CD4-positive, alpha-beta T cell (primary cell): ENCODE measurements around the gene ADRB2. TPM values are rescaled to one million over a fixed set of nuclear protein-coding genes. Genes with fewer than 3 reads are reported as not detected.

Experiments used
- ATAC-seq: fragments of 200-7000 bp; cut with Tn5 transposase; one replicate; pipeline ENCODE4 v1.10.0; 2022; ENCODE audit warnings: mild to moderate bottlenecking; ENCODE audit not compliant: poor library complexity
- CTCF ChIA-PET: fragments of 350-600 bp; sonication (Branson Sonifier 250); formaldehyde crosslinking; loops from one replicate; lab custom pipeline; 2021; ENCODE audit warnings: antibody characterized with exemption, inconsistent platforms; lab: Charles Lee
- POLR2A ChIA-PET: fragments of 350-600 bp; sonication (Branson Sonifier 250); formaldehyde crosslinking; loops from one replicate; lab custom pipeline; 2021; ENCODE audit warnings: antibody characterized with exemption, inconsistent platforms; lab: Charles Lee
- DNase-seq, 14 experiments: peaks; one replicate each; pipeline ENCODE4 v3.0.0-alpha.2; 2013 to 2020; ENCODE audit warnings: mixed read lengths in 2 of 14
- H3K27ac ChIP-seq, 2 donors: one replicate each; pipeline versions ENCODE4 v1.5.1 to v1.7.0; 2013; ENCODE audit warnings: low read length in 2 of 2, low read depth in 1 of 2, mild to moderate bottlenecking in 1 of 2
- H3K27me3 ChIP-seq, 2 experiments: 1 replicate in 1 of 2; 2 replicates in 1 of 2; pipeline versions ENCODE4 v1.6.1 to v1.7.0; 2013; ENCODE audit warnings: low read length in 2 of 2, control low read depth in 1 of 2, mild to moderate bottlenecking in 1 of 2, moderate library complexity in 1 of 2; ENCODE audit not compliant: insufficient read depth in 2 of 2, control insufficient read depth in 1 of 2
- H3K36me3 ChIP-seq: one replicate; pipeline ENCODE4 v1.6.1; 2013; ENCODE audit warnings: low read length, control low read depth; ENCODE audit not compliant: insufficient read depth
- H3K4me1 ChIP-seq: one replicate; pipeline ENCODE4 v1.6.1; 2013; ENCODE audit warnings: low read length, control low read depth; ENCODE audit not compliant: insufficient read depth
- H3K4me3 ChIP-seq: one replicate; pipeline ENCODE4 v1.5.1; 2013; ENCODE audit warnings: mild to moderate bottlenecking, low read length, moderate library complexity
- H3K9me3 ChIP-seq, 2 experiments: 1 replicate in 1 of 2; 2 replicates in 1 of 2; pipeline versions ENCODE4 v1.6.1 to v1.7.0; 2013; ENCODE audit warnings: low read length in 2 of 2, mild to moderate bottlenecking in 2 of 2, control low read depth in 1 of 2, moderate library complexity in 1 of 2; ENCODE audit not compliant: control insufficient read depth in 1 of 2, insufficient read depth in 1 of 2
- H3K27ac Mint-ChIP-seq: one replicate; pipeline ENCODE4 v1.8.0; 2020; ENCODE audit warnings: mixed read lengths
- H3K27me3 Mint-ChIP-seq: one replicate; pipeline ENCODE4 v1.8.0; 2021; ENCODE audit warnings: mixed read lengths
- H3K36me3 Mint-ChIP-seq: one replicate; pipeline ENCODE4 v1.8.0; 2021; ENCODE audit warnings: low read depth, mixed read lengths
- H3K4me1 Mint-ChIP-seq: one replicate; pipeline ENCODE4 v1.8.0; 2021; ENCODE audit warnings: low read depth, mixed read lengths
- H3K4me3 Mint-ChIP-seq: one replicate; pipeline ENCODE4 v1.8.0; 2020; ENCODE audit warnings: mild to moderate bottlenecking, mixed read lengths
- H3K9me3 Mint-ChIP-seq: one replicate; pipeline ENCODE4 v1.8.0; 2020; ENCODE audit warnings: mixed read lengths
- CTCF ChIP-seq: fragments of 200-600 bp; IDR thresholded peaks from one replicate; pipeline ENCODE4 v1.8.0; 2022; ENCODE audit warnings: antibody characterized with exemption, mild to moderate bottlenecking
- intact Hi-C, 2 experiments: fragments of 100-400 bp; cut with DNase I in 1 of 2; cut with micrococcal nuclease in 1 of 2; formaldehyde crosslinking; loops; one replicate each; pipeline versions ENCODE4 v1.15.1 to v1.9.0; 2023 to 2025; cut with DNase I, micrococcal nuclease
- total RNA-seq, 174 experiments: library from RNA in 2 of 174; stranded (reverse) in 2 of 174; gene quantifications; one replicate each; pipeline ENCODE4 v1.2.3 and lab custom pipeline; 2021 to 2026

Gene ADRB2
- total RNA-seq, 2 experiments from 2014 or later, result 1.2 to 1.6 TPM

DNA sequence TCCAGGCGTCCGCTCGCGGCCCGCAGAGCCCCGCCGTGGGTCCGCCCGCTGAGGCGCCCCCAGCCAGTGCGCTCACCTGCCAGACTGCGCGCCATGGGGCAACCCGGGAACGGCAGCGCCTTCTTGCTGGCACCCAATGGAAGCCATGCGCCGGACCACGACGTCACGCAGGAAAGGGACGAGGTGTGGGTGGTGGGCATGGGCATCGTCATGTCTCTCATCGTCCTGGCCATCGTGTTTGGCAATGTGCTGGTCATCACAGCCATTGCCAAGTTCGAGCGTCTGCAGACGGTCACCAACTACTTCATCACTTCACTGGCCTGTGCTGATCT is 294 bp downstream of the ADRB2 start:
- H3K4me3 Mint-ChIP-seq, result peak overlapping the region; percentile 84
- H3K9me3 Mint-ChIP-seq, result no peaks in the 10 kb centered on the region
- Histone ChIP-seq H3K36me3 (no peaks in the 10 kb centered on the region), H3K4me3 (peak overlapping the region; percentile 88), H3K4me1 (peaks cover 26% of the 10 kb centered on the region), H3K27ac (no peak overlapping the region), H3K9me3 (no peaks in the 10 kb centered on the region), H3K27me3 (no peaks in the 10 kb centered on the region)
- intact Hi-C loops, result loop anchor here (5.0 to 10.0 kb wide), 5 partner anchors 94 to 728 kb away; partner anchors contain the start of genes CSNK1A1 (in 1 of the 2) and FBXO38 (in 1 of the 2)
- peak in 1 of 14 experiments; percentile 7 for DNase-seq
- H3K36me3 Mint-ChIP-seq, result no peaks in the 10 kb centered on the region
- no peak for TF ChIP-seq CTCF
- H3K27ac Mint-ChIP-seq, result peak overlapping the region; percentile 32
- H3K4me1 Mint-ChIP-seq, result peaks cover 30% of the 10 kb centered on the region
- ChIA-PET POLR2A (interaction anchor here (0.9 to 1.3 kb wide), 4 partner anchors 13 to 23 kb away, joined by 4 read pairs; no protein-coding TSS in a partner anchor), CTCF (no interaction called here)
- peaks cover 13% of the 10 kb centered on the region for H3K27me3 Mint-ChIP-seq
- ATAC-seq, result no peak

DNA sequence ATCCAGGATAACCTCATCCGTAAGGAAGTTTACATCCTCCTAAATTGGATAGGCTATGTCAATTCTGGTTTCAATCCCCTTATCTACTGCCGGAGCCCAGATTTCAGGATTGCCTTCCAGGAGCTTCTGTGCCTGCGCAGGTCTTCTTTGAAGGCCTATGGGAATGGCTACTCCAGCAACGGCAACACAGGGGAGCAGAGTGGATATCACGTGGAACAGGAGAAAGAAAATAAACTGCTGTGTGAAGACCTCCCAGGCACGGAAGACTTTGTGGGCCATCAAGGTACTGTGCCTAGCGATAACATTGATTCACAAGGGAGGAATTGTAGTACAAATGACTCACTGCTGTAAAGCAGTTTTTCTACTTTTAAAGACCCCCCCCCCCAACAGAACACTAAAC is 1.3 kb downstream of the ADRB2 start:
- Mint-ChIP-seq H3K4me3 (peak overlapping the region; percentile 84), H3K27me3 (peaks cover 13% of the 10 kb centered on the region), H3K27ac (no peak overlapping the region), H3K9me3 (no peaks in the 10 kb centered on the region), H3K4me1 (peaks cover 30% of the 10 kb centered on the region), H3K36me3 (no peaks in the 10 kb centered on the region)
- Histone ChIP-seq H3K9me3 (no peaks in the 10 kb centered on the region), H3K36me3 (no peaks in the 10 kb centered on the region), H3K27ac (no peak overlapping the region), H3K27me3 (no peaks in the 10 kb centered on the region), H3K4me3 (peak overlapping the region; percentile 88), H3K4me1 (peaks cover 26% of the 10 kb centered on the region)
- DNase-seq, result no peak
- ATAC-seq, result no peak
- intact Hi-C loops, result loop anchor here (5.0 to 10.0 kb wide), 5 partner anchors 95 to 727 kb away; partner anchors contain the start of genes CSNK1A1 (in 1 of the 2) and FBXO38 (in 1 of the 2)
- TF ChIP-seq CTCF, result no peak
- ChIA-PET CTCF (interaction anchor here (0.8 kb wide), 1 partner anchor 23 kb away, joined by 3 read pairs; no protein-coding TSS in a partner anchor), POLR2A (no interaction called here)

DNA sequence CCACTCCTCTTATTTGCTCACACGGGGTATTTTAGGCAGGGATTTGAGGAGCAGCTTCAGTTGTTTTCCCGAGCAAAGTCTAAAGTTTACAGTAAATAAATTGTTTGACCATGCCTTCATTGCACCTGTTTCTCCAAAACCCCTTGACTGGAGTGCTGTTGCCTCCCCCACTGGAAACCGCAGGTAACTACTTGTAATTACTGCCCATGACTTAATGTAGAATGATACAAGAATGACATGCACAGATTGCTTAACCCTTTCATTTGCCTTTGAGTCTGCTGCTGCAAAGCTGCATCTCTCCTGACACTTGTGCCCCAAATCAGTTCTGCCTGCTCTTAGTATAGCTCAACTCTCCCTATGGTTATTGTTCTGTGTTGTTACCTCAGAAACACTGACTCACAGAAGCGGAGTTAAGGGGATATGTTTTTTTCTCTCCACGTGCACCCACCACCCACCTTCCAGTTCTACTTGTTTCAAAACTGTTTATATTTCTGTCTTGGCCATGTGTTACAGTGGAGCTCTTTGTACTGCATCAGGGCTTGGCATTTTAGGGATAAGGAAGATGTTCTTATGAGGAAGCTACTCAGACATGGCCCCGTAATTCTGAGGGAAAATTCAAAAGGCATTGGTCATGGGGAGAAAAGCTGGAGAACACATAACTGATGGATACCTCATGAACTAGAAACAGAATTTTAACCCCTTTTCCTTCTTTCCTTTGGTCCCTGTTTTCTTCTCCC is 2.3 kb downstream of the ADRB2 start:
- Mint-ChIP-seq H3K4me3 (peak overlapping the region; percentile 62), H3K27me3 (peaks cover 13% of the 10 kb centered on the region), H3K36me3 (no peaks in the 10 kb centered on the region), H3K4me1 (peaks cover 30% of the 10 kb centered on the region), H3K27ac (peak overlapping the region; percentile 16), H3K9me3 (no peaks in the 10 kb centered on the region)
- Histone ChIP-seq H3K4me1 (peaks cover 29% of the 10 kb centered on the region), H3K36me3 (no peaks in the 10 kb centered on the region), H3K9me3 (no peaks in the 10 kb centered on the region), H3K4me3 (peak overlapping the region; percentile 88), H3K27me3 (no peaks in the 10 kb centered on the region), H3K27ac (no peak overlapping the region)
- DNase-seq (peak in 3 of 14 experiments; percentile 45 to 60 (median 53)), ATAC-seq (no peak)
- ChIA-PET POLR2A (no interaction called here), CTCF (interaction anchor here (0.8 to 1.2 kb wide), 2 partner anchors 18 to 22 kb away, joined by 3 read pairs; no protein-coding TSS in a partner anchor)
- no peak for TF ChIP-seq CTCF
- intact Hi-C loops, result loop anchor here (5.0 to 10.0 kb wide), 5 partner anchors 96 to 726 kb away; partner anchors contain the start of genes CSNK1A1 (in 1 of the 2) and FBXO38 (in 1 of the 2)
